ENCODE results near the gene KCNB1.

Gene KCNB1

DNA sequence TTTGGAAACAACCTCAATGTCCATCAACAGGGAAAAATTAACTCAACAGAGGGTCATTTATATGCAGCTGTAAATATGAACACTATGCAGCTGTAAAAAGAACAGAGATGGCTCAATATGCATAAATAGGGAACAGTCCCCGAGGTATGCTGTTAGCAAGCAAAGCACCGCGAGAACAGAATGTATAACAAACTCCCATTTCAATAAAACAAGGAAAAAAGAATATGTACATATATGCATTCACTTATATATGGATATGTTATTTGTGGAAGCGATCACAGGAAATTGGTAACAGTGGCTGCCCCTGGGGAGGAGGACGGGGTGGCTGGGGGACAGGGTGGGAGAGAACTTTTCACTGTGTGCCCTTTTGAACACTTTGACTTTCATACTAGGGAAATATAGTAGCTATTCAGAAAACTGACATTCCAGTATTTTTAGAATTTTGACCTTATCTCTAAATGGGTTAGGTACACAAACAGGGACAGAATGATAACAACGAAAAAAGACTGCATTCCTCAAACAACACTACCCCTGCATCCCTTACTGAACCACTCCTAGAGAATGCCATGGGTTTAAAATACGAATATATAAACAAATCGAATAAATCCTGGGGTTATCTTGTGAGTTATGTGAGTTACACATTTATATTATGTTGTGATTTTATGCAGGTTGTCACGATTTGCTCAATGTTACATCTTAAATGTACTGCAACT, 64.5 kb downstream of the KCNB1 start:
- POLR2A ChIA-PET = no interaction called here
- no peak for TF ChIP-seq CTCF (IDR thresholded peaks at IDR 0.05; ENCODE audit: control extremely low read depth, extremely low read depth, low read depth, missing control alignments)
- CTCF ChIA-PET = interaction anchor here (1.1 kb wide), 3 partner anchors 8 to 33 kb away, joined by 3 to 4 read pairs (median 3); no protein-coding TSS in a partner anchor
- no peak for DNase-seq (ENCODE audit: extremely low spot score)

GRCh38 chr20:49415668-49416044, 66.8 kb downstream of the KCNB1 start:
- no peak for DNase-seq (ENCODE audit: extremely low spot score)
- ChIA-PET CTCF (interaction anchor here (0.7 kb wide), 1 partner anchor 18 kb away, joined by 3 read pairs; no protein-coding TSS in a partner anchor), POLR2A (no interaction called here)
- TF ChIP-seq CTCF (IDR thresholded peaks at IDR 0.05; ENCODE audit: control extremely low read depth, extremely low read depth, low read depth, missing control alignments) = no peak

DNA sequence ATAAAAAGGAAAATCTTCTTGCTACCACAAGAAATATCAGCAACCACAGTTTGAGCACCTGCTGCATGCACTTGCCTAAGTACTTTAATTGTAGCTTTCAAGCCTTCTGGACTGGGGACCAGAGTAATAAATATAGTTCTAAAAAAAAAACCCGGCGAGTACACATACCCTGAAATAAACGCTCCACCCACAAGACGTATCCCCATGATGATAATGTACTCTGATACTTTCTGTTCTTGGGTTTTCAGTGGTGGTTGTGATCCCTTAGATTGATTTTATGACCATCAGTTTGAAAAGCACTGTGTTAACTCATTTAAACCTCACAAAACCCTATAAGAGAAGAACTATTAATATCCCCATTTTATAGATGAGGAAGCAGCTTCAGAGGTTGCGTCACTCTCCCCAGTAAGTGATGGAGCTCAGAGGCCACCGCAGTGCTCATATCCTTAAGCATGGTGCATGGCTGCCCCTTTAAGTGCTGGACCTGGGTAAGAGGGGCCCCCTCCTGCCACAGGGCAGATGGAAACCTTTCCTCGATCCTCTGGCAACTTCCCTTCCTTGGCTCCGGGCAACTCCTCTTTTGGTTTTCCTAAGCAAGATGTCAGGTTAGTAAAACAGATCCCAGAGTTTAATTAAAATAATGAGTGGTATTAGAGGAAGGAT, 67.3 kb downstream of the KCNB1 start:
- no peak for DNase-seq (ENCODE audit: extremely low spot score)
- TF ChIP-seq CTCF (IDR thresholded peaks at IDR 0.05; ENCODE audit: control extremely low read depth, extremely low read depth, low read depth, missing control alignments) = no peak
- CTCF ChIA-PET = interaction anchor here (1.5 kb wide), 1 partner anchor 8 kb away, joined by 3 read pairs; no protein-coding TSS in a partner anchor
- POLR2A ChIA-PET = no interaction called here

- no peak for DNase-seq (ENCODE audit: extremely low spot score)
- ChIA-PET POLR2A (no interaction called here), CTCF (interaction anchor here (1.5 kb wide), 1 partner anchor 10 kb away, joined by 3 read pairs; no protein-coding TSS in a partner anchor)
- no peak for TF ChIP-seq CTCF (IDR thresholded peaks at IDR 0.05; ENCODE audit: control extremely low read depth, extremely low read depth, low read depth, missing control alignments)
Measured at GRCh38 chr20:49413677-49414076, 68.8 kb downstream of the KCNB1 start.

DNA sequence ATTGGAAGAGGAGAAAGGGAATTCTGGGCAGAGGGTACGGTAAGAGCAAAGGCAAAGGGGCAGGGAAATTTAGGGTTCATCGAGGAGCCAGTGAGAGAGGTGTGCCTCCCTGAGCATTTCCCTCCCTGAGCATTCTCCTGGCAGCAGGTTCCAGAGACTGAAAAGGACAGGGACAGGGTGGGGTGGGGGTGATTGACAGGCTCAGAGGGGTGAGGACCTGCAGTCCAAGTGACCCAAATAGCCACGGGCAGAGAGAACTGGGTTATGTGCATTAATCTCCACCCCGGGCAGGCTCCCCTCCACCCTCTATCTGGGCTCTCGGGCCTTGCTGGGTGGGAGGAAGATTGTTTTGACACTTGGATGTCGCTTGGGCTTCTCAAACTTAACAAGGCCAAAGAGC, 69.5 kb downstream of the KCNB1 start:
- no peak for DNase-seq (ENCODE audit: extremely low spot score)
- ChIA-PET CTCF (no interaction called here), POLR2A (no interaction called here)
- TF ChIP-seq CTCF (IDR thresholded peaks at IDR 0.05; ENCODE audit: control extremely low read depth, extremely low read depth, low read depth, missing control alignments) = no peak

DNA sequence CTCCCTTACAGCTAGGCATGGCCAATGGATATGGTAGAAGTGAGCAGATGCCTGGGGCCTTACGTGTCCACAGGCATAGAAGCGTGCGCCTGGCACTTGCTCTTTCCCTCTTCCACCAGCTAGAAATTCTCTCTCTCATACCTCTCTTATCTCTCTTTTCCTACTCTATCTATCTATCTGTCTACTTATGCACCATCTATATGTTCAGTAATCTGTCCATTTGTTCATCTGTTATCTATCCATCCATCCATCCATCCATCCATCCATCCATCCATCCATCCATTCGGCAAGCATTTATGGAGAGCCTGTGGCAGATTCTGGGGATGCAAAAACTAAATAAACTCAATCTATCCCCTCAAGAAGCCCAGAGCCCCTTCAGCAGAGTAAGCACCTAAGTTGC, 70.2 kb downstream of the KCNB1 start:
- ChIA-PET CTCF (interaction anchor here (1.1 to 1.5 kb wide), 3 partner anchors 12 to 78 kb away, joined by 3 to 4 read pairs (median 3); no protein-coding TSS in a partner anchor), POLR2A (no interaction called here)
- no peak for DNase-seq (ENCODE audit: extremely low spot score)
- no peak for TF ChIP-seq CTCF (IDR thresholded peaks at IDR 0.05; ENCODE audit: control extremely low read depth, extremely low read depth, low read depth, missing control alignments)
